Pons (tissue), 1 donor: ENCODE results near the gene ZNF536.
A peak's percentile ranks its signal among the peaks of the same experiment; 100 is the strongest.

ENCODE experiments used
- DNase-seq: peaks from one replicate; pipeline ENCODE4 v3.0.0-alpha.2; 2016; ENCODE audit warnings: low spot score

Gene ZNF536

GRCh38 chr19:30363073-30363472 is 9.1 kb upstream of the ZNF536 start:
- no peak for DNase-seq

- DNase-seq: no peak
These were observed 7.1 kb upstream of the ZNF536 start for GRCh38 chr19:30364866-30365800.

GRCh38 chr19:30366282-30366681 is 5.9 kb upstream of the ZNF536 start:
- no peak for DNase-seq

GRCh38 chr19:30367006-30367405 is 5.2 kb upstream of the ZNF536 start:
- no peak for DNase-seq

GRCh38 chr19:30367421-30367820 is 4.8 kb upstream of the ZNF536 start:
- DNase-seq: no peak

GRCh38 chr19:30369833-30370232 is 2.4 kb upstream of the ZNF536 start:
- DNase-seq: peak; percentile 40

GRCh38 chr19:30371161-30371836 is 885 bp upstream of the ZNF536 start:
- DNase-seq: peak; percentile 94

GRCh38 chr19:30373593-30373992 is 1.4 kb downstream of the ZNF536 start:
- peak; percentile 79 for DNase-seq

- peak; percentile 27 for DNase-seq
These were observed 2.3 kb downstream of the ZNF536 start for GRCh38 chr19:30374539-30374864.

GRCh38 chr19:30374865-30375552 is 2.8 kb downstream of the ZNF536 start:
- DNase-seq: peak; percentile 44

- DNase-seq: no peak
These were observed 3.4 kb downstream of the ZNF536 start for GRCh38 chr19:30375553-30376031.

GRCh38 chr19:30376272-30376671 is 4.1 kb downstream of the ZNF536 start:
- DNase-seq: no peak

GRCh38 chr19:30376826-30377425 is 4.7 kb downstream of the ZNF536 start:
- DNase-seq: no peak

GRCh38 chr19:30378701-30379100 is 6.5 kb downstream of the ZNF536 start:
- DNase-seq: no peak

- DNase-seq: no peak
These were observed 7.8 kb downstream of the ZNF536 start for GRCh38 chr19:30379841-30380610.

GRCh38 chr19:30381366-30381765 is 9.2 kb downstream of the ZNF536 start:
- DNase-seq: no peak

GRCh38 chr19:30385174-30385573 is 13.0 kb downstream of the ZNF536 start:
- DNase-seq: no peak

- DNase-seq: no peak
These were observed 13.5 kb downstream of the ZNF536 start for GRCh38 chr19:30385666-30386065.

- DNase-seq: no peak
These were observed 14.5 kb downstream of the ZNF536 start for GRCh38 chr19:30386551-30387143.

GRCh38 chr19:30387311-30388115 is 15.3 kb downstream of the ZNF536 start:
- no peak for DNase-seq
